Right lobe of liver (tissue), 6 donors: ENCODE data around the gene ING2. TPM values are rescaled to one million over a fixed set of nuclear protein-coding genes. Genes with fewer than 3 reads are reported as not detected.

ENCODE experiments used
- ATAC-seq, 4 donors: fragments of 200-7000 bp; cut with Tn5 transposase; one replicate each; pipeline ENCODE4 v1.9.1; 2020; ENCODE audit warnings: mild to moderate bottlenecking in 4 of 4, moderate library complexity in 4 of 4
- DNase-seq, 3 donors: peaks; one replicate each; pipeline ENCODE4 v3.0.0-alpha.2; 2020
- H3K27ac ChIP-seq, 3 donors: fragments of 200-600 bp; one replicate each; pipeline ENCODE4 v1.8.0; 2022
- H3K27me3 ChIP-seq, 2 donors: fragments of 200-600 bp; one replicate each; pipeline ENCODE4 v1.8.0; 2022
- H3K36me3 ChIP-seq, 4 donors: fragments of 200-600 bp; sonication (generic) in 1 of 4; one replicate each; pipeline versions ENCODE4 v1.5.1 to v1.8.0; 2017 to 2022; ENCODE audit warnings: control low read depth in 1 of 4
- H3K4me1 ChIP-seq, 4 donors: fragments of 200-600 bp; sonication (generic) in 1 of 4; one replicate each; pipeline versions ENCODE4 v1.5.1 to v1.8.0; 2017 to 2022; ENCODE audit warnings: control low read depth in 1 of 4
- H3K4me3 ChIP-seq, 3 donors: fragments of 200-600 bp; one replicate each; pipeline ENCODE4 v1.8.0; 2022
- H3K9me3 ChIP-seq, 4 donors: fragments of 200-600 bp; sonication (generic) in 1 of 4; one replicate each; pipeline versions ENCODE4 v1.5.1 to v1.8.0; 2017 to 2022; ENCODE audit warnings: control low read depth in 1 of 4
- CTCF ChIP-seq, 4 donors: fragments of 200-600 bp in 3 of 4; fragments of 450-650 bp in 1 of 4; IDR thresholded peaks; one replicate each; pipeline versions ENCODE4 v1.5.1 to v1.8.0; 2016 to 2022; ENCODE audit warnings: antibody characterized with exemption in 4 of 4, mild to moderate bottlenecking in 2 of 4
- POLR2A ChIP-seq: fragments of 450-650 bp; IDR thresholded peaks from one replicate; pipeline ENCODE4 v1.6.1; 2017; ENCODE audit warnings: antibody characterized with exemption, mild to moderate bottlenecking
- WGBS: methylation state at CpG from one replicate; pipeline ENCODE4 v1.1.6; 2018; ENCODE audit warnings: low coverage, low lambda C conversion rate; ENCODE audit not compliant: insufficient coverage; ENCODE audit errors: missing lambda C conversion rate; 5-methylcytosine and 5-hydroxymethylcytosine counted together
- intact Hi-C, 2 donors: fragments of 100-400 bp; cut with DNase I; formaldehyde crosslinking; loops; one replicate each; pipeline versions ENCODE4 v1.11.2 to v1.14.1; 2022
- total RNA-seq, 6 experiments: library from RNA; depleted of rRNA in 2 of 6; stranded (reverse); fragments of >200 nt in 2 of 6; fragmentation: NEBNext Ultra II Directional in 3 of 6; extraction: Animal tissue kit (Norgen Biotek cat#: 25700) in 3 of 6; gene quantifications; one replicate each; pipeline versions ENCODE4 v1.1.0 to v1.2.4, GENCODE V29; 2016 to 2023
- donor health status: DM: no; HTN: yes; CAD: no.
- donor health status: DM: no; HTN: no; CAD: no.
- donor health status: DM: no; HTN: no; CAD: no.
- donor health status: DM: no; HTN: yes; CAD: no.
- donor health status: DM: no; HTN: yes; CAD: no.

The ING2 gene
- total RNA-seq, 6 experiments from 2014 or later = 3.5 to 7.3 (median 5.6) TPM

DNA sequence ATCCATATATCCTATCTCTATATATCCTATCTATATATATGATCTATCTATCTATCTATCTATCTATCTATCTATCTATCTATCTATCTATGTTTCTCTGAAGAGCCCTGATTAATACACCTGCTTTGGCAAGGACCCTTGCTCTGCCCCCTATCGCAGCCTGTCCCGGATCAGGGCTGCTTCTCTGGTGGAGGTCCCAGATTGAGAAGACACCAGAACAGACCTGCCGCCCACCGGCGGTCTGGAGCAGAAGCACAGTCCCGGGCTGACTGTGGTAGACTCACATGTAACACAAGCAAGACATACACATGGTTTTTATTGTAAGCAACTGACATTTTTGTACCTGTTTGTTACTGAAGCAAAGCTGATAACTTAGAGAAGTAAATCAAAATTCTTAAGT is 52.8 kb downstream of the ING2 start:
- Histone ChIP-seq H3K4me1 (no peaks in the 10 kb centered on the region), H3K27me3 (no peaks in the 10 kb centered on the region), H3K9me3 (no peaks in the 10 kb centered on the region), H3K36me3 (no peaks in the 10 kb centered on the region), H3K27ac (no peak overlapping the region), H3K4me3 (no peak overlapping the region)
- intact Hi-C loops = no loop called here
- 82% methylated on average over 4 of the region's 6 CpGs for WGBS
- no peak for DNase-seq
- TF ChIP-seq POLR2A (no peak), CTCF (IDR thresholded peaks at IDR 0.05) (no peak)
- no peak for ATAC-seq

DNA sequence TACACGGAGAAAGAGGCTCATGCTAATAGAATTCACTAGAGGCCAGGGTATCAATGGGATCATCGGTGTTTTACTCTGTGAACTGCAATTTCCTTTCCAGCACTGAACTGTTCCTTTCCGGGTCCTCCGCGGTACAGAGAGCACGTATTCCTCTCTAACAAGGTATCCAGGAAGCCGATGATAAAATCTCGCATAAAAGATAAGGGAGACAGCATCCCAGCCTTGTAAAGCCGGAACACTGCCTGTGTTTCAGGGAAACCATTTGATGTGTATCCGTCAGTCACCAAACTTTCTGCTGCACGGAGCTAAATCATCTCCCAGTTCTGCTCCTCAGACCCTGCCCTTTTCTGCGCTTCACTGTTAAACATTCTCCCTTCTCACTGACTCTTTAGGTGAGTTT is 54.0 kb downstream of the ING2 start:
- Histone ChIP-seq H3K36me3 (no peaks in the 10 kb centered on the region), H3K4me3 (no peak overlapping the region), H3K27me3 (no peaks in the 10 kb centered on the region), H3K9me3 (no peaks in the 10 kb centered on the region), H3K27ac (no peak overlapping the region), H3K4me1 (no peaks in the 10 kb centered on the region)
- intact Hi-C loops = no loop called here
- TF ChIP-seq CTCF (IDR thresholded peaks at IDR 0.05) (no peak), POLR2A (no peak)
- ATAC-seq (no peak), DNase-seq (no peak)
- 46% methylated on average over 12 of the region's 12 CpGs for WGBS

DNA sequence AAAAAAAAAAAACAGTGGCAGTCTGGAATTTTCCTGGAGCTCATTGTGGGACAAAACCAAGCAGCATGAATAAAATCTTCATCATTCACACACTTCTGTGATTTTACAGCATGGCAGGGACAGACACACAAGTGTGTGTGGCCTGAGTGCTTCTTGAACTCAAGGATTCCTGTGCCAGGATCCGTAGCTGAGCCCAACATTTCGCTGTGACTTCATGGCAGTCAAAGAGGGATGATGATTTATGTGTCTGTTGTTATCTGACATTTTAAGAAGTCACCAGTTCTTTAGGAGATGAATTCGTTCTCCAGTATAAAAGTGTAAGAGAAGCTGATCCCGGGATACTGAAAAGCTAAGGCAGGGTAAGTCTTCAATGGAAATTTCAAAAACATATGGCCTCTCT is 57.0 kb downstream of the ING2 start:
- no peaks in the 10 kb centered on the region for H3K4me1 ChIP-seq
- no peaks in the 10 kb centered on the region for H3K9me3 ChIP-seq
- 66% methylated on average over 4 of the region's 4 CpGs for WGBS
- ATAC-seq (no peak), DNase-seq (no peak)
- no peaks in the 10 kb centered on the region for H3K36me3 ChIP-seq
- no peak overlapping the region for H3K27ac ChIP-seq
- TF ChIP-seq CTCF (IDR thresholded peaks at IDR 0.05) = no peak
- intact Hi-C loops = no loop called here
- H3K4me3 ChIP-seq = no peak overlapping the region
- H3K27me3 ChIP-seq = no peaks in the 10 kb centered on the region

Other genes starting within 250 kb of the ING2 start
- not detected for gene CLDN22, start 184.8 kb upstream of the ING2 start, total RNA-seq
- gene CLDN24, start 182.6 kb upstream of the ING2 start, total RNA-seq = not detected
- 10 to 100 TPM in 1 of 6 experiments, 1 to 10 TPM in 5; 5.6 to 10.6 (median 6.8) TPM for gene CDKN2AIP, start 60.4 kb upstream of the ING2 start, total RNA-seq
- gene RWDD4, start 154.1 kb downstream of the ING2 start, total RNA-seq = 10 to 100 TPM in 1 of 6 experiments, 1 to 10 TPM in 5; 8.4 to 10.4 (median 8.5) TPM
- gene TRAPPC11, start 154.2 kb downstream of the ING2 start, total RNA-seq = 10 to 100 TPM; 14.3 to 30.8 (median 16.0) TPM